HepG2 (cell line): ENCODE data around the gene GCHFR. TPM values are rescaled to one million over a fixed set of nuclear protein-coding genes. Genes with fewer than 3 reads are reported as not detected.
A peak's percentile ranks its signal among the peaks of the same experiment; 100 is the strongest.

Experiments used
- EHMT2 ChIP-seq: fragments of 200-600 bp; sonication (generic); IDR thresholded peaks from 2 replicates; pipeline ENCODE4 v1.7.0; 2017; ENCODE audit warnings: antibody characterized with exemption, low read depth, low read length, borderline replicate concordance
- ETV6 ChIP-seq: sonication (generic); formaldehyde crosslinking; conservative IDR thresholded peaks from 2 replicates; pipeline ENCODE4 v1.4.0; 2020; ENCODE audit warnings: missing genetic modification reagents
- HDAC2 ChIP-seq: sonication (generic); formaldehyde crosslinking; IDR thresholded peaks from 2 replicates; pipeline ENCODE4 v1.4.0; 2020; ENCODE audit warnings: missing genetic modification reagents
- ISL2 ChIP-seq: sonication (generic); formaldehyde crosslinking; IDR thresholded peaks from 2 replicates; pipeline ENCODE4 v1.5.0; 2020; ENCODE audit warnings: missing genetic modification reagents
- MBD4 ChIP-seq: IDR thresholded peaks from 2 replicates; pipeline ENCODE4 v1.6.1; 2012; ENCODE audit warnings: low read length, inconsistent platforms, borderline replicate concordance
- NBN ChIP-seq: fragments of 450-650 bp; conservative IDR thresholded peaks from 2 replicates; pipeline ENCODE4 v1.6.1; 2017
- NR3C1 ChIP-seq: sonication (generic); formaldehyde crosslinking; IDR thresholded peaks from 2 replicates; pipeline ENCODE4 v1.4.0; 2020; ENCODE audit warnings: missing genetic modification reagents
- POLR2A ChIP-seq, 2 experiments: IDR thresholded peaks; 2 replicates each; pipeline ENCODE4 v1.6.1; 2011; ENCODE audit warnings: low read depth in 2 of 2, low read length in 2 of 2, mild to moderate bottlenecking in 1 of 2, moderate library complexity in 1 of 2; ENCODE audit not compliant: insufficient read depth in 1 of 2
- ZBTB38 ChIP-seq: sonication (generic); formaldehyde crosslinking; IDR thresholded peaks from 2 replicates; pipeline ENCODE4 v1.5.1; 2020; ENCODE audit warnings: mild to moderate bottlenecking, missing genetic modification reagents
- ZMYM3 ChIP-seq: sonication (generic); formaldehyde crosslinking; IDR thresholded peaks from 2 replicates; pipeline ENCODE4 v1.5.1; 2020; ENCODE audit warnings: mild to moderate bottlenecking, missing genetic modification reagents
- ZNF343 ChIP-seq: sonication (generic); formaldehyde crosslinking; IDR thresholded peaks from 2 replicates; pipeline ENCODE4 v1.4.0; 2020; ENCODE audit warnings: mild to moderate bottlenecking, missing genetic modification reagents
- ZNF547 ChIP-seq: sonication (generic); formaldehyde crosslinking; IDR thresholded peaks from 2 replicates; pipeline ENCODE4 v1.5.1; 2020; ENCODE audit warnings: mild to moderate bottlenecking, missing genetic modification reagents
- ZNF562 ChIP-seq: sonication (generic); formaldehyde crosslinking; IDR thresholded peaks from 2 replicates; pipeline ENCODE4 v1.8.0; 2022; ENCODE audit warnings: missing genetic modification reagents, borderline replicate concordance
- polyA plus RNA-seq, 8 experiments: library from polyadenylated mRNA; depleted of rRNA in 3 of 8; stranded (reverse) in 7 of 8; unstranded in 1 of 8; fragments of >200 nt; fragmentation: Illumina TruSeq in 4 of 8; extraction: Trizol in 4 of 8; gene quantifications; 2 replicates each; pipeline versions ENCODE4 v1.2.1 to v1.2.3, GENCODE V29; 2011 to 2016; ENCODE audit warnings: low read depth in 4 of 8, missing spikeins in 1 of 8, mixed read lengths in 1 of 8; ENCODE audit not compliant: insufficient read depth in 1 of 8
- total RNA-seq, 5 experiments: library from RNA; depleted of rRNA; stranded (reverse); fragments of >200 nt; fragmentation: Illumina TruSeq; extraction: Trizol; gene quantifications; 2 replicates each; pipeline ENCODE4 v1.2.3, GENCODE V29; 2016; ENCODE audit warnings: low read depth in 1 of 5
- TF ChIP-seq, protein P1 (sequence below): IDR thresholded peaks from 2 replicates; pipeline ENCODE4 v1.6.1; 2016; ENCODE audit warnings: low read depth, missing genetic modification reagents, missing compliant biosample characterization
- TF ChIP-seq, protein P2 (sequence below): sonication (generic); formaldehyde crosslinking; IDR thresholded peaks from 2 replicates; pipeline ENCODE4 v1.5.0; 2020; ENCODE audit warnings: missing genetic modification reagents, mild to moderate bottlenecking, borderline replicate concordance
- TF ChIP-seq, protein P3 (sequence below): sonication (generic); formaldehyde crosslinking; IDR thresholded peaks from 2 replicates; pipeline ENCODE4 v1.4.0; 2020; ENCODE audit warnings: missing genetic modification reagents
- TF ChIP-seq, protein P4 (sequence below): sonication (generic); formaldehyde crosslinking; IDR thresholded peaks from 2 replicates; pipeline ENCODE4 v1.5.0; 2020; ENCODE audit warnings: missing genetic modification reagents
- TF ChIP-seq, protein P5 (sequence below): IDR thresholded peaks from 2 replicates; pipeline ENCODE4 v1.6.1; 2016; ENCODE audit warnings: low read depth

Gene GCHFR
- total and polyA plus RNA-seq, 2 of the 13 experiments (the other 11 are each of a cell fraction or from before 2014, with no cell fraction given) = 51.5 to 92.4 TPM

DNA sequence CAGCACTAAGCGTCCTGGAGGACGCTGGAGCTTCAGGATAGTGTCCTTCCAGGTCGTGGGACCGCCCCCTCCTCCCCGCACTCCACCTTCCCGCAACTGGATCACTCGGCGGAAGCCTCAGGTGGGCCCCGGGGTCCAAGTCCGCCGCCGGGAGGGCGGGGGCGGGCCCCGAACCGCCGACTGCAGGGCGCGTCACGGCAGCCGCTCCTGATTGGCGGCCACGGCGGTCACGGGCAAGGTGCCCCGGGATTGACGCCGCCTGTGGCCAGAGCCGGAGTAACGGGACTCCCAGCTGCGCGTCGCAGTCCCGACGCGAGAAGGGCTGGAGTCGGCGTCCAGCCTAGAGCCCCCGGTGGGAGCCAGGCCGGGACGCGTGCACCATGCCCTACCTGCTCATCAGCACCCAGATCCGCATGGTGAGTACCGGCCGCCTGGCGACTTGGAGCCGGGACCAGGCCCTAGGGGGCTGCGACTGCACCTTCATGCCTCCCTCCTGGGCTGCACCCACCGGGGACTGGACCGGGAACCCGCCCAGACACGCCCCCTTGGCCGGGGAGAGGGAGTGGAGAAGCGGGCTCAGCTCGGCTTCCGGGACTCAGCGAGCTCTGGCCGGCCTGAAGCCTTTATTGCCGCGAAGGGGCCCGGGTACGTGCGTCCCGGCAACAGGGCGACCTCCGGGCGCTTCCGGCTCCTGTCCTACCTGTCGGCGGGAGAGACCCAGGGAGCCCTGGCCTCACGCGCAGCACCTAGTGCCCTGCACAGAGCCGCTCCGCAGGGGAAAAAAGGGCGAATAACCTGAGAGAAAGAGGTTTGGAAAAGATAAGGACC lies at the start of gene GCHFR (continued):
- TF ChIP-seq ZMYM3 (CRISPR knock-in tag) (no peak; the same call in 1 of the 2 replicates), NR3C1 (no peak), ZNF562 (CRISPR knock-in tag) (no peak), POLR2A (IDR thresholded peaks at IDR 0.05; ENCODE audit: insufficient read depth in 1 of 2, low read depth in 2 of 2, low read length in 2 of 2) (peak; percentile 88 to 96), ETV6 (peak; percentile 67; the same call in 1 of the 2 replicates), ISL2 (CRISPR knock-in tag) (no peak; the same call in 1 of the 2 replicates), ZBTB38 (CRISPR knock-in tag) (peak; percentile 72), MBD4 (no peak), EHMT2 (no peak), ZNF343 (peak; percentile 39; the same call in 1 of the 2 replicates), ZNF547 (CRISPR knock-in tag) (peak; percentile 95), NBN (no peak), HDAC2 (CRISPR knock-in tag) (peak; percentile 58; the same call in 1 of the 2 replicates)
- TF ChIP-seq, protein P1, sequence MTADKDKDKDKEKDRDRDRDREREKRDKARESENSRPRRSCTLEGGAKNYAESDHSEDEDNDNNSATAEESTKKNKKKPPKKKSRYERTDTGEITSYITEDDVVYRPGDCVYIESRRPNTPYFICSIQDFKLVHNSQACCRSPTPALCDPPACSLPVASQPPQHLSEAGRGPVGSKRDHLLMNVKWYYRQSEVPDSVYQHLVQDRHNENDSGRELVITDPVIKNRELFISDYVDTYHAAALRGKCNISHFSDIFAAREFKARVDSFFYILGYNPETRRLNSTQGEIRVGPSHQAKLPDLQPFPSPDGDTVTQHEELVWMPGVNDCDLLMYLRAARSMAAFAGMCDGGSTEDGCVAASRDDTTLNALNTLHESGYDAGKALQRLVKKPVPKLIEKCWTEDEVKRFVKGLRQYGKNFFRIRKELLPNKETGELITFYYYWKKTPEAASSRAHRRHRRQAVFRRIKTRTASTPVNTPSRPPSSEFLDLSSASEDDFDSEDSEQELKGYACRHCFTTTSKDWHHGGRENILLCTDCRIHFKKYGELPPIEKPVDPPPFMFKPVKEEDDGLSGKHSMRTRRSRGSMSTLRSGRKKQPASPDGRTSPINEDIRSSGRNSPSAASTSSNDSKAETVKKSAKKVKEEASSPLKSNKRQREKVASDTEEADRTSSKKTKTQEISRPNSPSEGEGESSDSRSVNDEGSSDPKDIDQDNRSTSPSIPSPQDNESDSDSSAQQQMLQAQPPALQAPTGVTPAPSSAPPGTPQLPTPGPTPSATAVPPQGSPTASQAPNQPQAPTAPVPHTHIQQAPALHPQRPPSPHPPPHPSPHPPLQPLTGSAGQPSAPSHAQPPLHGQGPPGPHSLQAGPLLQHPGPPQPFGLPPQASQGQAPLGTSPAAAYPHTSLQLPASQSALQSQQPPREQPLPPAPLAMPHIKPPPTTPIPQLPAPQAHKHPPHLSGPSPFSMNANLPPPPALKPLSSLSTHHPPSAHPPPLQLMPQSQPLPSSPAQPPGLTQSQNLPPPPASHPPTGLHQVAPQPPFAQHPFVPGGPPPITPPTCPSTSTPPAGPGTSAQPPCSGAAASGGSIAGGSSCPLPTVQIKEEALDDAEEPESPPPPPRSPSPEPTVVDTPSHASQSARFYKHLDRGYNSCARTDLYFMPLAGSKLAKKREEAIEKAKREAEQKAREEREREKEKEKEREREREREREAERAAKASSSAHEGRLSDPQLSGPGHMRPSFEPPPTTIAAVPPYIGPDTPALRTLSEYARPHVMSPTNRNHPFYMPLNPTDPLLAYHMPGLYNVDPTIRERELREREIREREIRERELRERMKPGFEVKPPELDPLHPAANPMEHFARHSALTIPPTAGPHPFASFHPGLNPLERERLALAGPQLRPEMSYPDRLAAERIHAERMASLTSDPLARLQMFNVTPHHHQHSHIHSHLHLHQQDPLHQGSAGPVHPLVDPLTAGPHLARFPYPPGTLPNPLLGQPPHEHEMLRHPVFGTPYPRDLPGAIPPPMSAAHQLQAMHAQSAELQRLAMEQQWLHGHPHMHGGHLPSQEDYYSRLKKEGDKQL = peak; percentile 68; the same call in 1 of the 2 replicates
- TF ChIP-seq, protein P2, sequence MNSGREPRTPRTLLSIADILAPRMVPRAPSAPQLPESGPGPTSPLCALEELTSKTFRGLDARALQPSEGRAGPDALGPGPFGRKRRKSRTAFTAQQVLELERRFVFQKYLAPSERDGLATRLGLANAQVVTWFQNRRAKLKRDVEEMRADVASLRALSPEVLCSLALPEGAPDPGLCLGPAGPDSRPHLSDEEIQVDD = peak; percentile 78; the same call in 1 of the 2 replicates
- TF ChIP-seq, protein P3, sequence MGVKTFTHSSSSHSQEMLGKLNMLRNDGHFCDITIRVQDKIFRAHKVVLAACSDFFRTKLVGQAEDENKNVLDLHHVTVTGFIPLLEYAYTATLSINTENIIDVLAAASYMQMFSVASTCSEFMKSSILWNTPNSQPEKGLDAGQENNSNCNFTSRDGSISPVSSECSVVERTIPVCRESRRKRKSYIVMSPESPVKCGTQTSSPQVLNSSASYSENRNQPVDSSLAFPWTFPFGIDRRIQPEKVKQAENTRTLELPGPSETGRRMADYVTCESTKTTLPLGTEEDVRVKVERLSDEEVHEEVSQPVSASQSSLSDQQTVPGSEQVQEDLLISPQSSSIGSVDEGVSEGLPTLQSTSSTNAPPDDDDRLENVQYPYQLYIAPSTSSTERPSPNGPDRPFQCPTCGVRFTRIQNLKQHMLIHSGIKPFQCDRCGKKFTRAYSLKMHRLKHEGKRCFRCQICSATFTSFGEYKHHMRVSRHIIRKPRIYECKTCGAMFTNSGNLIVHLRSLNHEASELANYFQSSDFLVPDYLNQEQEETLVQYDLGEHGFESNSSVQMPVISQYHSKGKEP (CRISPR knock-in tag) = no peak; the same call in 1 of the 2 replicates
- TF ChIP-seq, protein P4, sequence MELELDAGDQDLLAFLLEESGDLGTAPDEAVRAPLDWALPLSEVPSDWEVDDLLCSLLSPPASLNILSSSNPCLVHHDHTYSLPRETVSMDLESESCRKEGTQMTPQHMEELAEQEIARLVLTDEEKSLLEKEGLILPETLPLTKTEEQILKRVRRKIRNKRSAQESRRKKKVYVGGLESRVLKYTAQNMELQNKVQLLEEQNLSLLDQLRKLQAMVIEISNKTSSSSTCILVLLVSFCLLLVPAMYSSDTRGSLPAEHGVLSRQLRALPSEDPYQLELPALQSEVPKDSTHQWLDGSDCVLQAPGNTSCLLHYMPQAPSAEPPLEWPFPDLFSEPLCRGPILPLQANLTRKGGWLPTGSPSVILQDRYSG (CRISPR knock-in tag) = peak; percentile 59; the same call in 1 of the 2 replicates
- TF ChIP-seq, protein P5, sequence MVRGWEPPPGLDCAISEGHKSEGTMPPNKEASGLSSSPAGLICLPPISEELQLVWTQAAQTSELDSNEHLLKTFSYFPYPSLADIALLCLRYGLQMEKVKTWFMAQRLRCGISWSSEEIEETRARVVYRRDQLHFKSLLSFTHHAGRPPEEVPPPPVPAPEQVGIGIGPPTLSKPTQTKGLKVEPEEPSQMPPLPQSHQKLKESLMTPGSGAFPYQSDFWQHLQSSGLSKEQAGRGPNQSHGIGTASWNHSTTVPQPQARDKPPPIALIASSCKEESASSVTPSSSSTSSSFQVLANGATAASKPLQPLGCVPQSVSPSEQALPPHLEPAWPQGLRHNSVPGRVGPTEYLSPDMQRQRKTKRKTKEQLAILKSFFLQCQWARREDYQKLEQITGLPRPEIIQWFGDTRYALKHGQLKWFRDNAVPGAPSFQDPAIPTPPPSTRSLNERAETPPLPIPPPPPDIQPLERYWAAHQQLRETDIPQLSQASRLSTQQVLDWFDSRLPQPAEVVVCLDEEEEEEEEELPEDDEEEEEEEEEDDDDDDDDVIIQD (CRISPR knock-in tag) = no peak
